ENCODE measurements around the gene MTFP1.

The MTFP1 gene

GRCh38 chr22:30421695-30422480, 3.7 kb upstream of the MTFP1 start:
- H3K4me3 ChIP-seq (ENCODE audit: control insufficient read depth, low read depth, low read length) = no peak overlapping the region
- no peak for DNase-seq (ENCODE audit: low read depth)
- no peak for TF ChIP-seq CTCF (IDR thresholded peaks at IDR 0.05; ENCODE audit: control insufficient read depth, insufficient read depth, low read depth, low read length, missing control alignments)

GRCh38 chr22:30422481-30423300, 2.9 kb upstream of the MTFP1 start:
- peak; percentile 81 for DNase-seq (ENCODE audit: low read depth)
- TF ChIP-seq CTCF (IDR thresholded peaks at IDR 0.05; ENCODE audit: control insufficient read depth, insufficient read depth, low read depth, low read length, missing control alignments) = peak; percentile 4
- peak overlapping the region; percentile 46 for H3K4me3 ChIP-seq (ENCODE audit: control insufficient read depth, low read depth, low read length)

- H3K4me3 ChIP-seq (ENCODE audit: control insufficient read depth, low read depth, low read length) = peak overlapping the region; percentile 46
- no peak for DNase-seq (ENCODE audit: low read depth)
- TF ChIP-seq CTCF (IDR thresholded peaks at IDR 0.05; ENCODE audit: control insufficient read depth, insufficient read depth, low read depth, low read length, missing control alignments) = no peak
Measured at GRCh38 chr22:30423301-30423958, 2.1 kb upstream of the MTFP1 start.

- no peak for TF ChIP-seq CTCF (IDR thresholded peaks at IDR 0.05; ENCODE audit: control insufficient read depth, insufficient read depth, low read depth, low read length, missing control alignments)
- H3K4me3 ChIP-seq (ENCODE audit: control insufficient read depth, low read depth, low read length) = peak overlapping the region; percentile 46
- DNase-seq (ENCODE audit: low read depth) = peak; percentile 99
Measured at GRCh38 chr22:30423959-30424533, 1.5 kb upstream of the MTFP1 start.

- no peak for DNase-seq (ENCODE audit: low read depth)
- peak; percentile 12 for TF ChIP-seq CTCF (IDR thresholded peaks at IDR 0.05; ENCODE audit: control insufficient read depth, insufficient read depth, low read depth, low read length, missing control alignments)
- H3K4me3 ChIP-seq (ENCODE audit: control insufficient read depth, low read depth, low read length) = peak overlapping the region; percentile 62
Measured at GRCh38 chr22:30424534-30425326, 838 bp upstream of the MTFP1 start.

- no peak for DNase-seq (ENCODE audit: low read depth)
- TF ChIP-seq CTCF (IDR thresholded peaks at IDR 0.05; ENCODE audit: control insufficient read depth, insufficient read depth, low read depth, low read length, missing control alignments) = no peak
- peak overlapping the region; percentile 62 for H3K4me3 ChIP-seq (ENCODE audit: control insufficient read depth, low read depth, low read length)
Measured at GRCh38 chr22:30425327-30425615, 297 bp upstream of the MTFP1 start.
